ENCODE data around the gene DNAH6.

DNA sequence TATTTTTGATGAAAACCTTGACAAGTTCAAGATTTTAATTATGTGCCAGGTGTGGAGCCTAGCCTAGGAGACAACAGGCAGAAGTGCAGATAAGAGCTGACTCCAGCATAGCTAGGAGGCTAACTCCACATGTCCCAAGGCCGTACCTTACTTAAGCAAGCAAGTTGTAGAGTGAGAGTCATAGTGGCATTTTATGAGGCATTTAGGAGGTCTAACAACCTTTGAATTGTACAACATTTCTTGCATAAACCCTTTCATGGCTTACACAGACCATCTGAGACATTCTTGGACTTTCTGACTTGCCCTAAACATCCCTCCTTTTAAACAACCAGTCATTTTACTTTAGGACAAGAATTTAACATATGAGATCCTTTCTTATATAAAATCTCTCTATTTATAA, 48.9 kb upstream of the DNAH6 start:
- TF ChIP-seq KAT2A (conservative IDR thresholded peaks at IDR 0.05; ENCODE audit: control insufficient read depth, low read depth, low read length) (no peak), ASH2L (IDR thresholded peaks at IDR 0.05; ENCODE audit: borderline replicate concordance, low read depth) (no peak), ATF3 (IDR thresholded peaks at IDR 0.05; ENCODE audit: borderline replicate concordance, extremely low read depth, low read depth, low read length) (no peak), CEBPB (IDR thresholded peaks at IDR 0.05; ENCODE audit: borderline replicate concordance in 1 of 2, low read depth in 2 of 2, low read length in 2 of 2) (no peak), ZNF384 (IDR thresholded peaks at IDR 0.05; ENCODE audit: borderline replicate concordance, low read depth, low read length) (no peak), CREM (IDR thresholded peaks at IDR 0.05; ENCODE audit: low read depth) (no peak), NFYB (IDR thresholded peaks at IDR 0.05; ENCODE audit: insufficient read depth, low read depth, low read length) (no peak), SREBF1 (IDR thresholded peaks at IDR 0.05; ENCODE audit: low read length) (no peak)
- TF ChIP-seq, protein P1, sequence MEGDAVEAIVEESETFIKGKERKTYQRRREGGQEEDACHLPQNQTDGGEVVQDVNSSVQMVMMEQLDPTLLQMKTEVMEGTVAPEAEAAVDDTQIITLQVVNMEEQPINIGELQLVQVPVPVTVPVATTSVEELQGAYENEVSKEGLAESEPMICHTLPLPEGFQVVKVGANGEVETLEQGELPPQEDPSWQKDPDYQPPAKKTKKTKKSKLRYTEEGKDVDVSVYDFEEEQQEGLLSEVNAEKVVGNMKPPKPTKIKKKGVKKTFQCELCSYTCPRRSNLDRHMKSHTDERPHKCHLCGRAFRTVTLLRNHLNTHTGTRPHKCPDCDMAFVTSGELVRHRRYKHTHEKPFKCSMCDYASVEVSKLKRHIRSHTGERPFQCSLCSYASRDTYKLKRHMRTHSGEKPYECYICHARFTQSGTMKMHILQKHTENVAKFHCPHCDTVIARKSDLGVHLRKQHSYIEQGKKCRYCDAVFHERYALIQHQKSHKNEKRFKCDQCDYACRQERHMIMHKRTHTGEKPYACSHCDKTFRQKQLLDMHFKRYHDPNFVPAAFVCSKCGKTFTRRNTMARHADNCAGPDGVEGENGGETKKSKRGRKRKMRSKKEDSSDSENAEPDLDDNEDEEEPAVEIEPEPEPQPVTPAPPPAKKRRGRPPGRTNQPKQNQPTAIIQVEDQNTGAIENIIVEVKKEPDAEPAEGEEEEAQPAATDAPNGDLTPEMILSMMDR (IDR thresholded peaks at IDR 0.05 in 2 of 3, conservative IDR thresholded peaks at IDR 0.05 in 1 of 3; ENCODE audit: control insufficient read depth in 2 of 3, extremely low read depth in 1 of 3, insufficient read depth in 1 of 3, low read depth in 3 of 3, low read length in 3 of 3), result no peak

Measured in GM12878 (cell line).